HepG2 (cell line): ENCODE measurements around the gene OSBPL9. TPM values are rescaled to one million over a fixed set of nuclear protein-coding genes. Genes with fewer than 3 reads are reported as not detected.

Experiments
- AKAP8 ChIP-seq: sonication (generic); formaldehyde crosslinking; IDR thresholded peaks from 2 replicates; pipeline ENCODE4 v1.5.1; 2020; ENCODE audit warnings: mild to moderate bottlenecking, missing genetic modification reagents
- ARID3A ChIP-seq: IDR thresholded peaks from 2 replicates; pipeline ENCODE4 v1.6.1; 2012; ENCODE audit warnings: low read depth, low read length, improper control_type of control experiment
- CAMTA2 ChIP-seq: sonication (generic); formaldehyde crosslinking; IDR thresholded peaks from 2 replicates; pipeline ENCODE4 v1.4.0; 2020; ENCODE audit warnings: mild to moderate bottlenecking, missing genetic modification reagents, borderline replicate concordance
- EEA1 ChIP-seq: sonication (generic); formaldehyde crosslinking; IDR thresholded peaks from 2 replicates; pipeline ENCODE4 v1.5.1; 2020; ENCODE audit warnings: mild to moderate bottlenecking, missing genetic modification reagents, borderline replicate concordance
- FLYWCH1 ChIP-seq: sonication (generic); formaldehyde crosslinking; IDR thresholded peaks from 2 replicates; pipeline ENCODE4 v1.8.1; 2023; ENCODE audit warnings: mild to moderate bottlenecking, missing genetic modification reagents
- GATAD1 ChIP-seq: IDR thresholded peaks from 2 replicates; pipeline ENCODE4 v1.6.1; 2016; ENCODE audit warnings: missing genetic modification reagents, missing compliant biosample characterization
- HMG20A ChIP-seq: IDR thresholded peaks from 2 replicates; pipeline ENCODE4 v1.6.1; 2016; ENCODE audit warnings: borderline replicate concordance
- JUN ChIP-seq: sonication (generic); formaldehyde crosslinking; IDR thresholded peaks from 2 replicates; pipeline ENCODE4 v1.4.0; 2020; ENCODE audit warnings: mild to moderate bottlenecking, missing genetic modification reagents
- KAT8 ChIP-seq: IDR thresholded peaks from 2 replicates; pipeline ENCODE4 v1.6.1; 2016; ENCODE audit warnings: missing genetic modification reagents, missing compliant biosample characterization
- NFE2 ChIP-seq: sonication (generic); formaldehyde crosslinking; IDR thresholded peaks from 2 replicates; pipeline ENCODE4 v1.4.0; 2020; ENCODE audit warnings: missing genetic modification reagents
- NFKBIZ ChIP-seq: IDR thresholded peaks from 2 replicates; pipeline ENCODE4 v1.6.1; 2018; ENCODE audit warnings: missing genetic modification reagents, missing compliant biosample characterization
- RCOR2 ChIP-seq: IDR thresholded peaks from 2 replicates; pipeline ENCODE4 v1.6.1; 2016; ENCODE audit warnings: missing biosample characterization, missing genetic modification reagents
- RFXAP ChIP-seq: sonication (generic); formaldehyde crosslinking; IDR thresholded peaks from 2 replicates; pipeline ENCODE4 v1.4.0; 2020; ENCODE audit warnings: missing genetic modification reagents, borderline replicate concordance
- SETDB1 ChIP-seq: sonication (generic); formaldehyde crosslinking; IDR thresholded peaks from 2 replicates; pipeline ENCODE4 v1.5.1; 2020; ENCODE audit warnings: missing genetic modification reagents, mild to moderate bottlenecking, borderline replicate concordance
- ZBTB10 ChIP-seq: sonication (generic); formaldehyde crosslinking; IDR thresholded peaks from 2 replicates; pipeline ENCODE4 v1.4.0; 2020; ENCODE audit warnings: missing genetic modification reagents, borderline replicate concordance
- ZNF24 ChIP-seq: fragments of 450-650 bp; IDR thresholded peaks from 2 replicates; pipeline ENCODE4 v1.6.1; 2017; ENCODE audit warnings: antibody characterized with exemption, mild to moderate bottlenecking
- ZNF326 ChIP-seq: sonication (generic); formaldehyde crosslinking; IDR thresholded peaks from 2 replicates; pipeline ENCODE4 v1.4.0; 2020; ENCODE audit warnings: missing genetic modification reagents, borderline replicate concordance
- ZNF746 ChIP-seq: sonication (generic); formaldehyde crosslinking; IDR thresholded peaks from 2 replicates; pipeline ENCODE4 v1.8.0; 2022; ENCODE audit warnings: mild to moderate bottlenecking, missing genetic modification reagents
- ZNF883 ChIP-seq: sonication (generic); formaldehyde crosslinking; IDR thresholded peaks from 2 replicates; pipeline ENCODE4 v1.5.1; 2020; ENCODE audit warnings: mild to moderate bottlenecking, missing genetic modification reagents; ENCODE audit errors: not compliant biosample characterization
- ZSCAN31 ChIP-seq: sonication (generic); formaldehyde crosslinking; IDR thresholded peaks from 2 replicates; pipeline ENCODE4 v1.5.0; 2020; ENCODE audit warnings: low read depth, mild to moderate bottlenecking, missing genetic modification reagents
- polyA plus RNA-seq, 8 experiments: library from polyadenylated mRNA; depleted of rRNA in 3 of 8; stranded (reverse) in 7 of 8; unstranded in 1 of 8; fragments of >200 nt; fragmentation: Illumina TruSeq in 4 of 8; extraction: Trizol in 4 of 8; gene quantifications; 2 replicates each; pipeline versions ENCODE4 v1.2.1 to v1.2.3, GENCODE V29; 2011 to 2016; ENCODE audit warnings: low read depth in 4 of 8, missing spikeins in 1 of 8, mixed read lengths in 1 of 8; ENCODE audit not compliant: insufficient read depth in 1 of 8
- total RNA-seq, 5 experiments: library from RNA; depleted of rRNA; stranded (reverse); fragments of >200 nt; fragmentation: Illumina TruSeq; extraction: Trizol; gene quantifications; 2 replicates each; pipeline ENCODE4 v1.2.3, GENCODE V29; 2016; ENCODE audit warnings: low read depth in 1 of 5
- TF ChIP-seq, protein P1 (sequence below): IDR thresholded peaks from 2 replicates; pipeline ENCODE4 v1.6.1; 2016; ENCODE audit warnings: missing compliant biosample characterization, missing genetic modification reagents, borderline replicate concordance
- TF ChIP-seq, protein P2 (sequence below): sonication (generic); formaldehyde crosslinking; IDR thresholded peaks from 2 replicates; pipeline ENCODE4 v1.5.1; 2020; ENCODE audit warnings: mild to moderate bottlenecking, missing genetic modification reagents

The OSBPL9 gene
- total and polyA plus RNA-seq, 2 of the 13 experiments (the other 11 are each of a cell fraction or from before 2014, with no cell fraction given), result 83.6 to 142 TPM

- TF ChIP-seq, protein P1, sequence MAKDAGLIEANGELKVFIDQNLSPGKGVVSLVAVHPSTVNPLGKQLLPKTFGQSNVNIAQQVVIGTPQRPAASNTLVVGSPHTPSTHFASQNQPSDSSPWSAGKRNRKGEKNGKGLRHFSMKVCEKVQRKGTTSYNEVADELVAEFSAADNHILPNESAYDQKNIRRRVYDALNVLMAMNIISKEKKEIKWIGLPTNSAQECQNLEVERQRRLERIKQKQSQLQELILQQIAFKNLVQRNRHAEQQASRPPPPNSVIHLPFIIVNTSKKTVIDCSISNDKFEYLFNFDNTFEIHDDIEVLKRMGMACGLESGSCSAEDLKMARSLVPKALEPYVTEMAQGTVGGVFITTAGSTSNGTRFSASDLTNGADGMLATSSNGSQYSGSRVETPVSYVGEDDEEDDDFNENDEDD, result peak; percentile 69; the same call in 1 of the 2 replicates
- TF ChIP-seq RCOR2 (CRISPR knock-in tag), result no peak
- no peak for TF ChIP-seq ARID3A
- TF ChIP-seq KAT8 (CRISPR knock-in tag), result peak; percentile 62
- no peak for TF ChIP-seq NFKBIZ
- 0 out of 2 replicates have a peak, but pooled peaks have one; percentile 24 for TF ChIP-seq CAMTA2 (CRISPR knock-in tag)
- TF ChIP-seq, protein P2, sequence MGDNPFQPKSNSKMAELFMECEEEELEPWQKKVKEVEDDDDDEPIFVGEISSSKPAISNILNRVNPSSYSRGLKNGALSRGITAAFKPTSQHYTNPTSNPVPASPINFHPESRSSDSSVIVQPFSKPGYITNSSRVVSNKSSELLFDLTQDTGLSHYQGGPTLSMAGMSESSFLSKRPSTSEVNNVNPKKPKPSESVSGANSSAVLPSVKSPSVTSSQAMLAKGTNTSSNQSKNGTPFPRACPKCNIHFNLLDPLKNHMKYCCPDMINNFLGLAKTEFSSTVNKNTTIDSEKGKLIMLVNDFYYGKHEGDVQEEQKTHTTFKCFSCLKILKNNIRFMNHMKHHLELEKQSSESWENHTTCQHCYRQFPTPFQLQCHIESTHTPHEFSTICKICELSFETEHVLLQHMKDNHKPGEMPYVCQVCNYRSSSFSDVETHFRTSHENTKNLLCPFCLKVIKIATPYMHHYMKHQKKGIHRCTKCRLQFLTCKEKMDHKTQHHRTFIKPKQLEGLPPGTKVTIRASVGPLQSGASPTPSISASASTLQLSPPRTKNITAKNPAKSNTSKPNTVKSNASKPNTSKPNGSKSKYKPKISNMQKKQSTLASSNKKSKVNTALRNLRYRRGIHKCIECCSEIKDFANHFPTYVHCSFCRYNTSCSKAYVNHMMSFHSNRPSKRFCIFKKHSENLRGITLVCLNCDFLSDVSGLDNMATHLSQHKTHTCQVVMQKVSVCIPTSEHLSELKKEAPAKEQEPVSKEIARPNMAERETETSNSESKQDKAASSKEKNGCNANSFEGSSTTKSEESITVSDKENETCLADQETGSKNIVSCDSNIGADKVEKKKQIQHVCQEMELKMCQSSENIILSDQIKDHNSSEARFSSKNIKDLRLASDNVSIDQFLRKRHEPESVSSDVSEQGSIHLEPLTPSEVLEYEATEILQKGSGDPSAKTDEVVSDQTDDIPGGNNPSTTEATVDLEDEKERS, result no peak
- no peak for TF ChIP-seq ZNF326 (CRISPR knock-in tag)
- TF ChIP-seq ZNF883 (CRISPR knock-in tag), result no peak
- TF ChIP-seq SETDB1 (CRISPR knock-in tag), result no peak
- TF ChIP-seq FLYWCH1, result no peak
- TF ChIP-seq ZBTB10 (CRISPR knock-in tag), result peak; percentile 74
- TF ChIP-seq AKAP8 (CRISPR knock-in tag), result 0 out of 2 replicates have a peak, but pooled peaks have one; percentile 45
- TF ChIP-seq ZNF746 (CRISPR knock-in tag), result peak; percentile 76; the same call in 1 of the 2 replicates
- peak; percentile 31; the same call in 1 of the 2 replicates for TF ChIP-seq HMG20A
- TF ChIP-seq RFXAP (CRISPR knock-in tag), result peak; percentile 46; the same call in 1 of the 2 replicates
- no peak for TF ChIP-seq EEA1 (CRISPR knock-in tag)
- TF ChIP-seq JUN (CRISPR knock-in tag), result no peak
- no peak for TF ChIP-seq ZNF24
- no peak for TF ChIP-seq NFE2
- no peak for TF ChIP-seq ZSCAN31
- peak; percentile 68 for TF ChIP-seq GATAD1 (CRISPR knock-in tag)
Measured at GRCh38 chr1:51729156-51729823, 112.4 kb downstream of the OSBPL9 start (continued).
